GM21423 (cell line): Measurements from ENCODE around the gene IL34.
"Not testable (repeated sequence)": the region's sequence is repeated elsewhere in the genome, so short reads cannot be mapped to it uniquely, and the experiment has no call there.

Experiments used
- ATAC-seq: cut with Tn5 transposase; IDR thresholded peaks from one replicate; pipeline ENCODE4 v1.9.1; 2021; ENCODE audit warnings: mild to moderate bottlenecking, moderate library complexity; ENCODE audit not compliant: unreplicated experiment

The IL34 gene

GRCh38 chr16:70656712-70657263, 10.4 kb downstream of the IL34 start:
- no peak for ATAC-seq

GRCh38 chr16:70657956-70658355, 11.6 kb downstream of the IL34 start:
- ATAC-seq: no peak

GRCh38 chr16:70658921-70659320, 12.6 kb downstream of the IL34 start:
- ATAC-seq: no peak

- ATAC-seq: no peak
Measured at GRCh38 chr16:70659546-70659945, 13.2 kb downstream of the IL34 start.

GRCh38 chr16:70659953-70660671, 13.8 kb downstream of the IL34 start:
- no peak for ATAC-seq

GRCh38 chr16:70660672-70661350, 14.5 kb downstream of the IL34 start:
- ATAC-seq: no peak

GRCh38 chr16:70661534-70661917, 15.2 kb downstream of the IL34 start:
- no peak for ATAC-seq

GRCh38 chr16:70661918-70662641, 15.7 kb downstream of the IL34 start:
- no peak for ATAC-seq

- ATAC-seq: no peak
Measured at GRCh38 chr16:70662991-70663523, 16.7 kb downstream of the IL34 start.

GRCh38 chr16:70663524-70664324, 17.4 kb downstream of the IL34 start:
- ATAC-seq: no peak

- no peak for ATAC-seq
Measured at GRCh38 chr16:70664325-70665112, 18.2 kb downstream of the IL34 start.

- ATAC-seq: no peak
Measured at GRCh38 chr16:70665113-70665694, 18.8 kb downstream of the IL34 start.

GRCh38 chr16:70665806-70666735, 19.7 kb downstream of the IL34 start:
- ATAC-seq: no peak

- no peak for ATAC-seq
Measured at GRCh38 chr16:70670175-70670574, 23.8 kb downstream of the IL34 start.

GRCh38 chr16:70670938-70671337, 24.6 kb downstream of the IL34 start:
- ATAC-seq: not testable (repeated sequence)

GRCh38 chr16:70674221-70675014, 28.1 kb downstream of the IL34 start:
- no peak for ATAC-seq

- ATAC-seq: no peak
Measured at GRCh38 chr16:70675851-70676513, 29.6 kb downstream of the IL34 start.
